ENCODE results near the gene SAP130.

Gene SAP130

GRCh38 chr2:127953128-127953718 is 74.6 kb downstream of the SAP130 start:
- H3K27me3 ChIP-seq: no peaks in the 10 kb centered on the region
- no peak overlapping the region for H3K27ac ChIP-seq
- no peak for TF ChIP-seq CTCF (IDR thresholded peaks at IDR 0.05)
- H3K9me3 ChIP-seq: no peaks in the 10 kb centered on the region
- H3K4me1 ChIP-seq (ENCODE audit: control insufficient read depth in 1 of 2, insufficient read depth in 1 of 2, low read depth in 1 of 2, low read length in 1 of 2): no peaks in the 10 kb centered on the region
- H3K4me3 ChIP-seq (ENCODE audit: low read depth in 1 of 2, low read length in 1 of 2): no peak overlapping the region
- H3K36me3 ChIP-seq: peaks cover 86% of the 10 kb centered on the region

- TF ChIP-seq CTCF (IDR thresholded peaks at IDR 0.05): no peak
- Histone ChIP-seq H3K27ac (no peak overlapping the region), H3K4me3 (ENCODE audit: low read depth in 1 of 2, low read length in 1 of 2) (no peak overlapping the region), H3K27me3 (no peaks in the 10 kb centered on the region), H3K9me3 (no peaks in the 10 kb centered on the region), H3K36me3 (peaks cover 96% of the 10 kb centered on the region), H3K4me1 (ENCODE audit: control insufficient read depth in 1 of 2, insufficient read depth in 1 of 2, low read depth in 1 of 2, low read length in 1 of 2) (no peaks in the 10 kb centered on the region)
Measured at GRCh38 chr2:127951026-127951425, 76.8 kb downstream of the SAP130 start.

GRCh38 chr2:127950264-127950663 is 77.6 kb downstream of the SAP130 start:
- H3K27ac ChIP-seq: no peak overlapping the region
- H3K36me3 ChIP-seq: peaks cover 96% of the 10 kb centered on the region

GRCh38 chr2:127945281-127945680 is 82.6 kb downstream of the SAP130 start:
- no peak overlapping the region for H3K27ac ChIP-seq
- peaks cover 100% of the 10 kb centered on the region for H3K36me3 ChIP-seq
- no peaks in the 10 kb centered on the region for H3K9me3 ChIP-seq
- H3K4me3 ChIP-seq (ENCODE audit: low read depth in 1 of 2, low read length in 1 of 2): no peak overlapping the region
- no peak for TF ChIP-seq CTCF (IDR thresholded peaks at IDR 0.05)
- H3K4me1 ChIP-seq (ENCODE audit: control insufficient read depth in 1 of 2, insufficient read depth in 1 of 2, low read depth in 1 of 2, low read length in 1 of 2): no peaks in the 10 kb centered on the region
- no peaks in the 10 kb centered on the region for H3K27me3 ChIP-seq

More at GRCh38 chr2:127950264-127950663, 77.6 kb downstream of the SAP130 start:
- Histone ChIP-seq H3K4me1 (ENCODE audit: control insufficient read depth in 1 of 2, insufficient read depth in 1 of 2, low read depth in 1 of 2, low read length in 1 of 2) (no peaks in the 10 kb centered on the region), H3K4me3 (ENCODE audit: low read depth in 1 of 2, low read length in 1 of 2) (no peak overlapping the region), H3K27me3 (no peaks in the 10 kb centered on the region), H3K9me3 (no peaks in the 10 kb centered on the region)
- TF ChIP-seq CTCF (IDR thresholded peaks at IDR 0.05): no peak

GRCh38 chr2:127943186-127943585 is 84.7 kb downstream of the SAP130 start:
- no peaks in the 10 kb centered on the region for H3K9me3 ChIP-seq
- H3K36me3 ChIP-seq: peaks cover 80% of the 10 kb centered on the region
- H3K4me3 ChIP-seq (ENCODE audit: low read depth in 1 of 2, low read length in 1 of 2): no peak overlapping the region
- H3K4me1 ChIP-seq (ENCODE audit: control insufficient read depth in 1 of 2, insufficient read depth in 1 of 2, low read depth in 1 of 2, low read length in 1 of 2): no peaks in the 10 kb centered on the region
- no peaks in the 10 kb centered on the region for H3K27me3 ChIP-seq
- no peak overlapping the region for H3K27ac ChIP-seq
- no peak for TF ChIP-seq CTCF (IDR thresholded peaks at IDR 0.05)

All from neutrophil (primary cell).